Measurements from ENCODE around the gene DBN1. TPM values are rescaled to one million over a fixed set of nuclear protein-coding genes. Genes with fewer than 3 reads are reported as not detected.

Gene DBN1
- total and polyA plus RNA-seq, 9 of the 15 experiments (the other 6 are each of a cell fraction or from before 2014, with no cell fraction given) = 0.25 to 87.2 (median 27.9) TPM

GRCh38 chr5:177454397-177455035, 18.9 kb downstream of the DBN1 start (continued):
- TF ChIP-seq COPS2 (conservative IDR thresholded peaks at IDR 0.05) = no peak
- TF ChIP-seq ZNF140 (CRISPR knock-in tag; IDR thresholded peaks at IDR 0.05) = no peak
- no peak for TF ChIP-seq KAT7 (CRISPR knock-in tag; IDR thresholded peaks at IDR 0.05; ENCODE audit: borderline replicate concordance)
- no peak for TF ChIP-seq ZNF695 (CRISPR knock-in tag; IDR thresholded peaks at IDR 0.05)
- TF ChIP-seq SUPT5H (IDR thresholded peaks at IDR 0.05) = no peak
- no peak for TF ChIP-seq FOXA1 (IDR thresholded peaks at IDR 0.05; ENCODE audit: borderline replicate concordance)
- TF ChIP-seq NKRF (IDR thresholded peaks at IDR 0.05; ENCODE audit: borderline replicate concordance) = no peak
- TF ChIP-seq STAT5A (IDR thresholded peaks at IDR 0.05; ENCODE audit: borderline replicate concordance, low read length) = no peak
- TF ChIP-seq ID3 (CRISPR knock-in tag; IDR thresholded peaks at IDR 0.05) = no peak
- no peak for TF ChIP-seq ID3 (tag; IDR thresholded peaks at IDR 0.05)
- no peak for TF ChIP-seq SP2 (IDR thresholded peaks at IDR 0.05; ENCODE audit: extremely low read depth, low read depth, low read length, poor library complexity, severe bottlenecking)
- TF ChIP-seq, protein P1, sequence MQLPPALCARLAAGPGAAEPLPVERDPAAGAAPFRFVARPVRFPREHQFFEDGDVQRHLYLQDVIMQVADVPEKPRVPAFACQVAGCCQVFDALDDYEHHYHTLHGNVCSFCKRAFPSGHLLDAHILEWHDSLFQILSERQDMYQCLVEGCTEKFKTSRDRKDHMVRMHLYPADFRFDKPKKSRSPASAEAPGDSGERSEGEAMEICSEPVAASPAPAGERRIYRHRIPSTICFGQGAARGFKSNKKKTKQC (CRISPR knock-in tag; IDR thresholded peaks at IDR 0.05) = no peak; the same call in 1 of the 2 replicates
- TF ChIP-seq CBX3 (IDR thresholded peaks at IDR 0.05; ENCODE audit: borderline replicate concordance in 1 of 2, low read length in 2 of 2) = no peak
- TF ChIP-seq ZNF184 (CRISPR knock-in tag; IDR thresholded peaks at IDR 0.05) = no peak
- no peak for TF ChIP-seq FUS (optimal IDR thresholded peaks at IDR 0.05; ENCODE audit: low read depth, low read length)
- TF ChIP-seq ZNF239 (CRISPR knock-in tag; IDR thresholded peaks at IDR 0.05) = no peak
- TF ChIP-seq ZNF280A (IDR thresholded peaks at IDR 0.05; ENCODE audit: low read depth, partially characterized antibody) = no peak
- TF ChIP-seq, protein P2, sequence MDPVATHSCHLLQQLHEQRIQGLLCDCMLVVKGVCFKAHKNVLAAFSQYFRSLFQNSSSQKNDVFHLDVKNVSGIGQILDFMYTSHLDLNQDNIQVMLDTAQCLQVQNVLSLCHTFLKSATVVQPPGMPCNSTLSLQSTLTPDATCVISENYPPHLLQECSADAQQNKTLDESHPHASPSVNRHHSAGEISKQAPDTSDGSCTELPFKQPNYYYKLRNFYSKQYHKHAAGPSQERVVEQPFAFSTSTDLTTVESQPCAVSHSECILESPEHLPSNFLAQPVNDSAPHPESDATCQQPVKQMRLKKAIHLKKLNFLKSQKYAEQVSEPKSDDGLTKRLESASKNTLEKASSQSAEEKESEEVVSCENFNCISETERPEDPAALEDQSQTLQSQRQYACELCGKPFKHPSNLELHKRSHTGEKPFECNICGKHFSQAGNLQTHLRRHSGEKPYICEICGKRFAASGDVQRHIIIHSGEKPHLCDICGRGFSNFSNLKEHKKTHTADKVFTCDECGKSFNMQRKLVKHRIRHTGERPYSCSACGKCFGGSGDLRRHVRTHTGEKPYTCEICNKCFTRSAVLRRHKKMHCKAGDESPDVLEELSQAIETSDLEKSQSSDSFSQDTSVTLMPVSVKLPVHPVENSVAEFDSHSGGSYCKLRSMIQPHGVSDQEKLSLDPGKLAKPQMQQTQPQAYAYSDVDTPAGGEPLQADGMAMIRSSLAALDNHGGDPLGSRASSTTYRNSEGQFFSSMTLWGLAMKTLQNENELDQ (CRISPR knock-in tag; IDR thresholded peaks at IDR 0.05; ENCODE audit: borderline replicate concordance) = no peak
- TF ChIP-seq, protein P3, sequence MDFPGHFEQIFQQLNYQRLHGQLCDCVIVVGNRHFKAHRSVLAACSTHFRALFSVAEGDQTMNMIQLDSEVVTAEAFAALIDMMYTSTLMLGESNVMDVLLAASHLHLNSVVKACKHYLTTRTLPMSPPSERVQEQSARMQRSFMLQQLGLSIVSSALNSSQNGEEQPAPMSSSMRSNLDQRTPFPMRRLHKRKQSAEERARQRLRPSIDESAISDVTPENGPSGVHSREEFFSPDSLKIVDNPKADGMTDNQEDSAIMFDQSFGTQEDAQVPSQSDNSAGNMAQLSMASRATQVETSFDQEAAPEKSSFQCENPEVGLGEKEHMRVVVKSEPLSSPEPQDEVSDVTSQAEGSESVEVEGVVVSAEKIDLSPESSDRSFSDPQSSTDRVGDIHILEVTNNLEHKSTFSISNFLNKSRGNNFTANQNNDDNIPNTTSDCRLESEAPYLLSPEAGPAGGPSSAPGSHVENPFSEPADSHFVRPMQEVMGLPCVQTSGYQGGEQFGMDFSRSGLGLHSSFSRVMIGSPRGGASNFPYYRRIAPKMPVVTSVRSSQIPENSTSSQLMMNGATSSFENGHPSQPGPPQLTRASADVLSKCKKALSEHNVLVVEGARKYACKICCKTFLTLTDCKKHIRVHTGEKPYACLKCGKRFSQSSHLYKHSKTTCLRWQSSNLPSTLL (IDR thresholded peaks at IDR 0.05) = no peak
- TF ChIP-seq MECOM (CRISPR knock-in tag; IDR thresholded peaks at IDR 0.05) = no peak

All from K562 (cell line).